GM19455 (cell line): ENCODE measurements around the gene GUK1.

Source experiments
- ATAC-seq: cut with Tn5 transposase; IDR thresholded peaks from one replicate; pipeline ENCODE4 v1.9.1; 2021; ENCODE audit not compliant: unreplicated experiment

GUK1 gene

DNA sequence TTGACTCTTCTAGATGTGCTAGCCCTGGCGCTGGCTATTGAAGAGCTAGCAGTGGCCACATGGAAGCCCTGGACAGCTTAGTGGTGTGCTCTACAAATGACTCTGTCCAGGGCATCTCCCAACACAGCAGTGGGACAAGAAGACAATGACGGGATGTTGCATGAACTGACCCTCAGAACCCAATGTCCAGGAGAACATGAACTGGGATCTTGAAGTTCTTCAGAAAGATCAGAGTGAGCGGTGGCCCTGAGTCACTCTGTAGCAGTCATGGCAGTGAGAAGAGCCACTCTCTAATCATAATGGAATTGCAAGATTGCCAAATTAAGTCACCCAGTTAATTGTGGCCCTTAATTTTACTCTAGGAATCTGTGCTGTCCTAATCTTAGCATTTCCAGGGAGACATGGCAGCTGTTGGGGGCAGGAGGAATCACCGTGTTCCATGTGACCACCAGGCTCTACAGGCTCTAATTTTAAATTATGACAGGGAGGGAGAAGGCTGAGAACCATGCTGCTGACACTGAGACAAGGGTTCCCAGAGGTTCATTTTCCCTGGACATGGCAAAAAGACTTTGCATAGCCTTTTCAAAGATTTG is 57.6 kb downstream of the GUK1 start:
- no peak for ATAC-seq
